ENCODE results near the gene PFAS.

PFAS gene

GRCh38 chr17:8257801-8258200 is 8.7 kb downstream of the PFAS start:
- no peak for TF ChIP-seq CTCF (IDR thresholded peaks at IDR 0.05; ENCODE audit: borderline replicate concordance, insufficient read depth, low read depth, low read length)
- no peak overlapping the region for H3K4me3 ChIP-seq (ENCODE audit: low read depth, low read length)

DNA sequence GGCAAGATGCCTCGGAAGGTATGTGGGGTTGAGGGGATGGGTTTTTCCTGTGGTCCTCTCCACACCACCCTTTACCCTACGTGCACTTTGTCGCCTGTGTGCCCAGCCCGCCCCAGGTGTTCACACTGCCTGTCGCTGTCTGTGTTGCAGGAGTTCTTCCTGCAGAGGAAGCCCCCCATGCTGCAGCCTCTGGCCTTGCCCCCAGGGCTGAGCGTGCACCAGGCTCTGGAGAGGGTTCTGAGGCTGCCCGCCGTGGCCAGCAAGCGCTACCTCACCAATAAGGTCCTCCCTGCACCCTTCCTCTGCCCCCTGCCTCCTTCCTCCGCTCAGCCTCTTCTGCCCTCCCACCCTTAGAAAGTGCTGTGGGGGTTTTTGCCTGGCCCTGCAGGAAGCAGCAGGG is 15.2 kb downstream of the PFAS start:
- H3K4me3 ChIP-seq (ENCODE audit: low read depth, low read length): no peak overlapping the region
- no peak for TF ChIP-seq CTCF (IDR thresholded peaks at IDR 0.05; ENCODE audit: borderline replicate concordance, insufficient read depth, low read depth, low read length)

GRCh38 chr17:8264836-8265542 is 15.9 kb downstream of the PFAS start:
- H3K4me3 ChIP-seq (ENCODE audit: low read depth, low read length): no peak overlapping the region
- TF ChIP-seq CTCF (IDR thresholded peaks at IDR 0.05; ENCODE audit: borderline replicate concordance, insufficient read depth, low read depth, low read length): no peak

DNA sequence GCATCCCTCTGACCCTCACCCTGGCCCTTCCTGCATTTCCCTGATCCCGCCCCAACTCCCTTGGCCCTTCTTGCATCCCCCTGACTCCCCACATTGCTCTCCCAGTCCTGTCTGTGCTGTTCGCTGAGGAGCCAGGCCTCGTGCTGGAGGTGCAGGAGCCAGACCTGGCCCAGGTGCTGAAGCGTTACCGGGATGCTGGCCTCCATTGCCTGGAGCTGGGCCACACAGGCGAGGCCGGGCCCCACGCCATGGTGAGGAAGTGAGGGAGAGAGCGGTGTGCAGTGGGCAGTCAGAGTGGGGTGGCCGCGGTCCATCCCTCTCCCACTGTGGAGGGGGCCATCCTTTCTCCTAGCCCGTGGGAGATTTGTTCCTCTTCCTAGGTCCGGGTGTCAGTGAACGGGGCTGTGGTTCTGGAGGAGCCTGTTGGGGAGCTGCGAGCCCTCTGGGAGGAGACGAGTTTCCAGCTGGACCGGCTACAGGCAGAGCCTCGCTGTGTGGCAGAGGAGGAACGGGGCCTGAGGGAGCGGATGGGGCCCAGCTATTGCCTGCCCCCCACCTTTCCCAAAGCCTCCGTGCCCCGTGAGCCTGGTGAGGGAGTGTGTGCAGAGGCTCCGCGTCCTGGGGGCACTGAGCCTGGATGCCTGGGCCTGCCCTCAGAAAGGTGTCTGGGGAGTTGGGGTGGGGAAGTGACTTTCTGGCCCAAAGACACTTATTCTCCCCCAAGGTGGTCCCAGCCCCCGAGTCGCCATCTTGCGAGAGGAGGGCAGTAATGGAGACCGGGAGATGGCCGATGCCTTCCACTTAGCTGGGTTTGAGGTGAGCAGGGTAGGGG is 17.8 kb downstream of the PFAS start:
- no peak overlapping the region for H3K4me3 ChIP-seq (ENCODE audit: low read depth, low read length)
- no peak for TF ChIP-seq CTCF (IDR thresholded peaks at IDR 0.05; ENCODE audit: borderline replicate concordance, insufficient read depth, low read depth, low read length)

- TF ChIP-seq CTCF (IDR thresholded peaks at IDR 0.05; ENCODE audit: borderline replicate concordance, insufficient read depth, low read depth, low read length): no peak
- no peak overlapping the region for H3K4me3 ChIP-seq (ENCODE audit: low read depth, low read length)
These were observed 18.5 kb downstream of the PFAS start for GRCh38 chr17:8267480-8268147.

DNA sequence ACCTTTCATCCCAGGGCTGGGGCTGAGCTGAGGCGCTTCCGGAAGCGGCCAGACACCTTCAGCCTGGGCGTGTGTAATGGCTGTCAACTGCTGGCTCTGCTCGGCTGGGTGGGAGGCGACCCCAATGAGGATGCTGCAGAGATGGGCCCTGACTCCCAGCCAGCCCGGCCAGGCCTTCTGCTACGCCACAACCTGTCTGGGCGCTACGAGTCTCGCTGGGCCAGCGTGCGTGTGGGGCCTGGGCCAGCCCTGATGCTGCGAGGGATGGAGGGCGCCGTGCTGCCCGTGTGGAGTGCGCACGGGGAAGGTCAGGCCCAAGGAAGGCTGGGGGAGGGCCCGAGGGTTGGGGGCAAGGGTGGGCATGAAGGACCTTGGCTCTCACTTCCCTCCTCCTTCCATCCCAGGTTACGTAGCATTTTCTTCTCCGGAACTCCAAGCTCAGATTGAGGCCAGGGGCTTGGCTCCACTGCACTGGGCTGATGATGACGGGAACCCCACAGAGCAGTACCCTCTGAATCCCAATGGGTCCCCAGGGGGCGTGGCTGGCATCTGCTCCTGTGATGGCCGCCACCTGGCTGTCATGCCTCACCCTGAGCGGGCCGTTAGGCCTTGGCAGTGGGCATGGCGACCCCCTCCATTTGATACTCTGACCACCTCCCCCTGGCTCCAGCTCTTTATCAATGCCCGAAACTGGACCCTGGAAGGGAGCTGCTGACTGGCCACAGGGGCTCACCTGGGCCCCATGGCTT is 19.6 kb downstream of the PFAS start:
- H3K4me3 ChIP-seq (ENCODE audit: low read depth, low read length): no peak overlapping the region
- no peak for TF ChIP-seq CTCF (IDR thresholded peaks at IDR 0.05; ENCODE audit: borderline replicate concordance, insufficient read depth, low read depth, low read length)
